T-helper 22 cell (primary cell): ENCODE results near the gene SLC2A4.
"Not testable (repeated sequence)": the region's sequence is repeated elsewhere in the genome, so short reads cannot be mapped to it uniquely, and the experiment has no call there.

ENCODE experiments used
- DNase-seq: peaks from one replicate; pipeline ENCODE4 v3.0.0-alpha.2; 2020; ENCODE audit warnings: low read depth

Gene SLC2A4

GRCh38 chr17:7324438-7324779, 42.9 kb downstream of the SLC2A4 start:
- no peak for DNase-seq

- DNase-seq, result no peak
These were observed 43.6 kb downstream of the SLC2A4 start for GRCh38 chr17:7325031-7325528.

GRCh38 chr17:7326186-7326585, 44.7 kb downstream of the SLC2A4 start:
- DNase-seq, result no peak

GRCh38 chr17:7327056-7327455, 45.5 kb downstream of the SLC2A4 start:
- DNase-seq, result no peak

GRCh38 chr17:7327501-7327900, 46.0 kb downstream of the SLC2A4 start:
- DNase-seq, result no peak

GRCh38 chr17:7328009-7328408, 46.5 kb downstream of the SLC2A4 start:
- no peak for DNase-seq

DNA sequence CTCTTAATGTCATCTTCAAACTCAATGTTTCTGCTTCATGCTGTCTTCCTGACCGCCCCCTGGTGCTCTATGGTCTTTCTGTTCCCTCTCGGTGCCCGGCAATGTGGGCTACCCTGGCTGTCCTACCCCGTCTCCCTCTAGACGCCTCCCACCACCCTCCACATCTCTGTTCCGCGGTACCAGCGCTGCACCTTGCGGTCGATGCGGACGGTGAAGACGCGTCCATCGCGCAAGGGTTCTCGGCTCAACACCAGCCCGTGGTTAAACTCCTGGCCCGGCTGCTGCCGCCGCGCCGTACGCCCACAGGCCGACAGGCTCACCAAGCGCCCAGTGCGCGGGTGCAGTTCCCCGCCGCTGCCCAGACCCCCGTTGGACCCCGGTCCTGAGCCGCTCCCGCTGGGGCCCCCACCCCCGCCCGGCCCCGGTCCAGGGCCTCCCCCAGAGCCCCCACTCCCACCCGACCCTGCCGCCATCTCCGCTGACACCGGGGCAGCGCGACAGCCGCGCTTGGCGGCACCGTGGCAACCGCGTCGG, 47.4 kb downstream of the SLC2A4 start, which contains the start of gene NEURL4:
NEURL4 (minus strand) TSS at position 496 of the 534 bp plus-strand sequence; CDS start at position 473, 23 bp downstream.
- DNase-seq, result no peak

GRCh38 chr17:7329374-7329996, 48.0 kb downstream of the SLC2A4 start:
- DNase-seq, result peak; percentile 97

GRCh38 chr17:7329997-7330637, 48.6 kb downstream of the SLC2A4 start:
- peak; percentile 73 for DNase-seq

DNA sequence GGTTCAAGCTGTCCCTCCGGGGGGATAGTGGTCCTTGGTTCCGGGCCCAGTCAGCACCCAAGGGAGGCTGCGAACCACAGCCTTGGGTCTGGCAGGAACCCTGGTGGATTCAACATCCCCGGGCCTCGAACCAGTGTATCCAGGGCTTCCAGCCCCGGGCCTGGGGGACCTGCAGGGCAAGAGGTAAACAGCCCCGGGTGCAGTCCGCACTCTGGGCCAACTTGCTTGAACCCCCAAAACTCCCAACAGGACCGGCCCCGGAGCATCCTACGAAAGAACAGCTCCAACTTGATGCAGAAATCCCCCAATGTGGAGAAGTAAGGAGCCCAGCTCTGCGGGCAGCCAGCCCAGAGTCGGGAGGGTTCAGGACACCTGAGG, 49.1 kb downstream of the SLC2A4 start:
- DNase-seq, result no peak

GRCh38 chr17:7332111-7332510, 50.6 kb downstream of the SLC2A4 start:
- DNase-seq, result no peak

GRCh38 chr17:7332600-7333069, 51.1 kb downstream of the SLC2A4 start:
- DNase-seq, result peak; percentile 64

DNA sequence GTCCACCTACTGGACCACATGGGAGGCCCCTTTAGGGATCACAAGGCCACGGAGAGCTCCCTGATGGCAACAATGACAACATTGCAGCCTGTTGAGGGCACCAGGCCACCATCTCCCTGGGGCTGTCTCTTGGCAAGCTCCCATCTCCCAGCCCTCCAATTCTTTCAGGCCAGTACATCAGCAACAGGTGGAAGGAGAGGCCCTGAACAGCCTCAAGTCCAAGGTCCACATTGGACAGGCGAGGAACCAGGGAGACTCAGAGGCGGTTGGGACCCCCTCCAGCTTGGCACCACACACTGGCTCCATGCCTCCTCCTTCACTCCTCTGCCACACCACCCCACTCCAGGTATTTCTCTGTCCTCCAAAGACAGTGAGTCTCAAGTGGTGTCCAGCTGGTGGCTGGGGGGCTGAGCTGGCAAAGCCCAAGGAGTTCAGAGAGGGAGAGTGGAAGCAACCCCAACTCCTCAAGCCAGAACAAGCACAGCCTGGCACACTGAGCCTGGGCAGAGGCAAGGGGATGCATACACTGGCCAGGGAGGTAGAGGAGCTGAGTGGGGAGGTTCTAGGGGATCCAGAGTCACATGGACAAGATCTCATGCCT, 53.5 kb downstream of the SLC2A4 start:
- no peak for DNase-seq

- DNase-seq, result not testable (repeated sequence)
These were observed 54.2 kb downstream of the SLC2A4 start for GRCh38 chr17:7335765-7336164.

DNA sequence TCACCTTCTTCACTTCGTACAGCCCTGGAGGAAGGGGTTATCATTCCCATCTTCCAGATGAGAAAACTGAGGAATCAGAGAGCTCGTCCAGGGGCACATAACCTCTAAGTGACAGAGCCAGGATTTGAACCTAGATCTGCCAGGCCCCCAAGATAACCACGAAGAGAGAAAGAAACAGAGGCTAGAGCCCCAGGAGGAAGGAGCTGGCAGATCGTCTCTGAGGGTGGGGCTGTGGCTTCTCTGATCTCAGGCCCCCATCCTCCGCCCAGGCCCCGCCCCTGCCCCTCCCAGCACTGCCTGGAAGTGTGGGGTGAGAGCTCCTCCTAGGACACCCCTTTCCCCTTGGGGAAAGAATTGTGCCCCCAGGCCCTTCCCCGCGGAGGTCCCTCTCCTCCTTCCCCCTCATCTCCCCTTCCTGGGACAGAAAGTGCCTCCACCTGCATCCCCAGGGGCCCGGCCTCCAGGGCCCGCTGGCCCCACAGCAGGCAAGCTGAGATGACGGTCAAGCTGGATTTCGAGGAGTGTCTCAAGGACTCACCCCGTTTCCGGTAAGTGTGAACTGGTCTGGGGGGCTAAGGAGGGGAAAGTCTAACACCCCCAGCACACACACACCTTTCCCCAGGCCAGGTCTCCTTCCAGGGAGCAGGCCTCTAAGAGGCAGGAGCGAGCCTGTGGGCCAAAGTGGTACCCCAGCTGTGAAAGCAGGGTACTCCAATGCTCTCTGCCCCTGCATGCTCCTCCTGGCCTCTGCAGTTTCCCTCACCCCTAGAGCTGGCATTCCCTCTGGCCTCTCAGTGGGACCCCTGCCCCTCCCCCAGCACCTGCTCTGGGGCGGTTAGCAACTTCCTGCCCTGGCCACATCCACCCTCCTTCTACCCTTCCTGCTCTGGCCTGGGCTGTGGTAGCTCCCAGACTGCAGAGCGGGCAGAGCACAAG, 55.0 kb downstream of the SLC2A4 start, which contains the start of gene ACAP1:
ACAP1 (plus strand) TSS at position 290 of the 936 bp plus-strand sequence; CDS start at position 496, 206 bp downstream.
- peak; percentile 78 for DNase-seq

- not testable (repeated sequence) for DNase-seq
These were observed 56.1 kb downstream of the SLC2A4 start for GRCh38 chr17:7337600-7337999.
